Activated CD8-positive, alpha-beta T cell treated with anti-CD3 and anti-CD28 coated beads, Interleukin-2, amount 10 ng/mL, durations not matched to agents 7 days and 5 days (primary cell): ENCODE measurements around the gene HAUS8. TPM values are rescaled to one million over a fixed set of nuclear protein-coding genes. Genes with fewer than 3 reads are reported as not detected.

ENCODE experiments used
- ATAC-seq: fragments of 150-1000 bp; cut with Tn5 transposase; one replicate; pipeline ENCODE4 v1.10.0; 2021; ENCODE audit warnings: moderate library complexity
- CTCF ChIA-PET: fragments of 350-600 bp; sonication (Branson Sonifier 250); formaldehyde crosslinking; loops from one replicate; lab custom pipeline; 2021; ENCODE audit warnings: antibody characterized with exemption; lab: Charles Lee
- POLR2A ChIA-PET: fragments of 350-600 bp; sonication (Branson Sonifier 250); formaldehyde crosslinking; loops from one replicate; lab custom pipeline; 2021; ENCODE audit warnings: antibody characterized with exemption; lab: Charles Lee
- DNase-seq: peaks from one replicate; pipeline ENCODE4 v3.0.0-alpha.2; 2020
- H3K27ac Mint-ChIP-seq: one replicate; pipeline ENCODE4 v1.8.0; 2021; ENCODE audit warnings: mild to moderate bottlenecking, mixed read lengths
- H3K27me3 Mint-ChIP-seq: one replicate; pipeline ENCODE4 v1.8.0; 2021; ENCODE audit warnings: low read depth, mixed read lengths
- H3K36me3 Mint-ChIP-seq: one replicate; pipeline ENCODE4 v1.8.0; 2021; ENCODE audit warnings: low read depth, mixed read lengths
- H3K4me1 Mint-ChIP-seq: one replicate; pipeline ENCODE4 v1.8.0; 2021; ENCODE audit warnings: low read depth, mixed read lengths
- H3K4me3 Mint-ChIP-seq: one replicate; pipeline ENCODE4 v1.8.0; 2021; ENCODE audit warnings: mild to moderate bottlenecking, mixed read lengths
- H3K9me3 Mint-ChIP-seq: one replicate; pipeline ENCODE4 v1.8.0; 2022; ENCODE audit warnings: mixed read lengths; ENCODE audit not compliant: insufficient read depth
- total RNA-seq, 2 experiments: library from RNA; stranded (reverse); gene quantifications; one replicate each; pipeline ENCODE4 v1.2.3, GENCODE V29; 2021

HAUS8 gene
- total RNA-seq, 2 experiments from 2014 or later: 66.0 to 66.7 TPM

DNA sequence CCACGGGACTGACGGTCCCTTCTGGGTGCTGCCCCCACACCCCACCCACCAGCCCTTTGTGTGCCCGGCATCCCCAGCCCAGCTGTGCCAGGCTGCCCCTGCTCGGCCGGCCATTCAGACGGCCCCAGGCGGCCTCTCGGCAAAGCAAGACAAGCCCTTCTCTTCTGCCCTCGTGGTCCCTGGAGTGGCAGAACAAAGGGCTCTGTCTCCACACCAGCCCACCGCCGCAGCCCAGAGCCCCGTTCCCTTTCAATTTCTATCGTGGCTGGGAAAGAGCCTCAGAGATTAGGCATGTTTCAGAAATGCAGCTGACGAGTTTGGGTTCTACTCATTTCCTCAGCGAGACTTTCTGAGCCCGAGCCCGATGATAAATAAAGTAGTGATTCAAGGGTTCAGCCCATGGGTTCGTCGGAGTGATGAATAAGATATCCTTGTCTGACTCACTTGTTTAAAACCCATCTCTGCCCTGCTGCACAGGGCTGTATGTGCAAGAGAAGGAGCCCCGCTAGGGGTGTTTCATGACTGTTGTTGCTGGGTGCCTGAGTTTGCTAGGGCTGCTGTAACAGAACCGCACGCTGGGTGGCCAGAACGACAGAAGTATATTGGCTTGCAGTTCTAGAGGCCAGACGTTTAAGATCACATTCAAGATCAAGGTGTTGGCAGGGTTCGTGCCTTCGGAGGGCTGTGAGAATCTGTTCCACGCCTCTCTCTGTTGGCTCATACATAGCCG, 4.6 kb upstream of the HAUS8 start:
- ATAC-seq: peak; percentile 7
- H3K4me1 Mint-ChIP-seq: peaks cover 59% of the 10 kb centered on the region

DNA sequence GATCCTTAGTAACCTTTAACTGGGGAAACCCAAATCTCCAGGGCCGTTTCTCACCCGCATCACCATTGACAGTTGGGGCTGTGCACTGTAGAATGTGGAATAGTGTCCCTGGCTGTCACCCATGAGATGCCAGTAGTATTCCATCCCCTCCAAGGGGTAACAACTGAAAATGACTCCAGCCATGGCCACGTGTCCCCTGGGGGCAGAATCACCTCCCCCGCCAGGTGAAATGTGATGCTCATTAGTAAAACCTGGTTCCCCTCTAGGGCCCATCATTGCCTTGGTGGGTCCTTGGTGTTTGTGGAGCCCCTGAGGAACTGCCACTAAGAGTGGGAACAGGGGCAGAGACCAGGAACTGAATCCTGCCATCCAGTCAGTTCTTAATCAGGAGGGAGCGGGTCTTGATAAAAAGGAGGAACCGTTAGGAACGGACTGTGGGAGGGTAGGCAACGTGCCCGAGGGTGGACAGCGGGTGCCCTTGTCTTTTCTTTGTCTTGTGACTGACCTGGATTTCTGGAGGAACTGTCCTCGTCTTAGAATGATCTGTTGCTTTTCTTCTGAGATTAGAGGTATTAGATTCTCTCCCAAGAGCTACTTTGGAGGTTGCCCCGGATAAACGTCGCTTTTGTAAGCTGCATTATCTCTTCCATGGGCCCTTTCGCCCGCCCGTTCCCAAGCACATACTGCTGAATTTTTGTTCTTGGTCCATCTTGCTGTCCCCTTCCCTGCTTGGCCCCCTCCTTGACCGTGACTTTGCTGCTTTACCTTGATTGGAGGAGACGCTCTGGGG, 3.9 kb upstream of the HAUS8 start:
- DNase-seq (no peak), ATAC-seq (no peak)
- ChIA-PET POLR2A (interaction anchor here (1.9 kb wide), 1 partner anchor 46 kb away, joined by 7 read pairs; no protein-coding TSS in a partner anchor), CTCF (interaction anchor here (0.8 to 1.9 kb wide), 4 partner anchors 43 to 156 kb away, joined by 3 to 5 read pairs (median 4); no protein-coding TSS in a partner anchor)
- H3K27ac Mint-ChIP-seq: peak overlapping the region; percentile 74
- H3K4me3 Mint-ChIP-seq: peak overlapping the region; percentile 66
- H3K9me3 Mint-ChIP-seq: no peaks in the 10 kb centered on the region
- H3K36me3 Mint-ChIP-seq: peaks cover 57% of the 10 kb centered on the region
- H3K4me1 Mint-ChIP-seq: peaks cover 64% of the 10 kb centered on the region
- no peaks in the 10 kb centered on the region for H3K27me3 Mint-ChIP-seq

More for the DNA sequence above, 4.6 kb upstream of the HAUS8 start:
- ChIA-PET POLR2A (interaction anchor here (1.0 to 1.9 kb wide), 2 partner anchors 45 kb away, joined by 4 to 7 read pairs; no protein-coding TSS in a partner anchor), CTCF (interaction anchor here (0.8 to 1.7 kb wide), 5 partner anchors 11 to 104 kb away, joined by 3 to 5 read pairs (median 4); no protein-coding TSS in a partner anchor)
- Mint-ChIP-seq H3K27ac (peak overlapping the region; percentile 74), H3K27me3 (no peaks in the 10 kb centered on the region), H3K36me3 (peaks cover 49% of the 10 kb centered on the region), H3K9me3 (no peaks in the 10 kb centered on the region), H3K4me3 (peak overlapping the region; percentile 66)
- peak; percentile 68 for DNase-seq

DNA sequence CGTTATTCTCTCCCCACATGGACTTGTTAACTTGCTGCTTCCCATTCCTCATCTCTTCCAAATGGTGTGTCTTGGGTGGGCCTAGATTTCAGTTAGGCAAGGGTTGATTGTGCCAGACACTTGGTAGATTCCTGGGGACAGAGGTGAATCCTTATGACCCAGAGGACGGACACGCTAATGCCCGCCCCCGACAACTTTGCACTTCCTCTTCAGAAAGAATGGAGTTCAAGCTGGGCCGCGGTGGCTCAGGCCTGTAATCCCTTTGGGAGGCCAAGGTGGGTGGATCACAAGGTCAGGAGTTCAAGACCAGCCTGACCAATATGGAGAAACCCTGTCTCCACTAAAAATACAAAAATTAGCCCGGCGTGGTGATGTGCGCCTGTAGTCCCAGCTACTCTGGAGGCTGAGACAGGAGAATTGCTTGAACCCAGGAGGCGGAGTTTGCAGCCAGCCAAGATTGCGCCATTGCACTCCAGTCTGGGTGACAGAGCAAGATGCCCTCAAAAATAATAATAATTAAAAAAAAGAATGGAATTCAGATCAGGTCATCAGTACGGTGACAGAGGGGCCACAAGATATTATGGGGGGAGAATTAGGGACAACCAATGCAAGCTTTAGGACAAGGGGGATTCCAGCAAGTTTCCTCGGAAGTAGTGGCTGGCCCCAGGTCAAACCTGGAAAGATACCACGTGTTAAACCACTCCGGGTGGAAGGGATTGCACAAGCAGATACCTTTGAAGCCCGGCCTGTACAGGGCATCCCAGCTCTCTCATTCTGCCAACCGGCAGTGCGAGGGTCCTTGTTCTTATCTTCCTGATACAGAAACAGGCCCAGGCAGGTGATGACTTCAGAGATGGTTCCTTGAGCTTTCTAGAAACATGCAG, 3.0 kb upstream of the HAUS8 start:
- CTCF ChIA-PET: interaction anchor here (1.7 to 1.9 kb wide), 2 partner anchors 106 to 157 kb away, joined by 4 to 5 read pairs; no protein-coding TSS in a partner anchor
- no peaks in the 10 kb centered on the region for H3K27me3 Mint-ChIP-seq
- peak overlapping the region; percentile 100 for H3K4me3 Mint-ChIP-seq

DNA sequence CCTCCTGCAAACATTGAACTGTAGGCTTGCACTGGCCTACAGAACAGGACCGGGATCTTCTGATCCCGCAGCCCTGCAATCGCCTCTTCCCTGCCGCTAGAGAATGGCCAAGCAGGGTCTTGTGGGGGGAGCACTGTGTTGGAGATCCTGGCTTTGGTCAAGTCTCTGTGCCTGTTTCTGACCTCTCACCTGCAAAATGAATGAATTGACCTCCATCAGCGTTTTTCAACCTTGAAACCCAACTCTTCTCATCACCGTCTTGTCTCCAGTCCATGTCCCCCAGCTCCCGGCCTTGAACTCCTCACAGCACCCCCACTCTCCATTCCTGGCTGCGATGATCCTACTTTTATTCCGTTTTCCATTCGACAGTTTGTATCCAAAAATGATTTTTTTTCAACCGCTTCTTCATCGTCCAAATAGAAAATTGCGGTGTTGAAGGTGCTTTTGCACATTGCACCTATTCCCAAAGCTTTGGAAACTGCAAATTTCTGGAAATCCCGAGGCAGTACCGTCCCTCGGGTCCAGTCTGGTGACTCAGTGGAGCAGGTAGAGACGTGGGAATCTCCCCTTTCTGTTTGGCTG, 2.3 kb upstream of the HAUS8 start:
- ATAC-seq (no peak), DNase-seq (no peak)
- ChIA-PET CTCF (interaction anchor here (1.4 to 2.0 kb wide), 3 partner anchors 112 to 204 kb away, joined by 3 to 6 read pairs (median 4); partner anchors contain the start of gene ANKLE1), POLR2A (interaction anchor here (1.5 to 2.4 kb wide), 2 partner anchors 48 to 158 kb away, joined by 9 to 33 read pairs; no protein-coding TSS in a partner anchor)
- peaks cover 72% of the 10 kb centered on the region for H3K4me1 Mint-ChIP-seq
- peak overlapping the region; percentile 100 for H3K4me3 Mint-ChIP-seq
- H3K27me3 Mint-ChIP-seq: no peaks in the 10 kb centered on the region
- no peaks in the 10 kb centered on the region for H3K9me3 Mint-ChIP-seq
- H3K27ac Mint-ChIP-seq: peak overlapping the region; percentile 78
- H3K36me3 Mint-ChIP-seq: peaks cover 63% of the 10 kb centered on the region

More for the DNA sequence above, 3.0 kb upstream of the HAUS8 start:
- H3K36me3 Mint-ChIP-seq: peaks cover 62% of the 10 kb centered on the region
- no peak for DNase-seq
- peak overlapping the region; percentile 72 for H3K27ac Mint-ChIP-seq
- peaks cover 71% of the 10 kb centered on the region for H3K4me1 Mint-ChIP-seq
- POLR2A ChIA-PET: interaction anchor here (1.9 kb wide), 1 partner anchor 47 kb away, joined by 7 read pairs; no protein-coding TSS in a partner anchor
- no peak for ATAC-seq
- no peaks in the 10 kb centered on the region for H3K9me3 Mint-ChIP-seq

DNA sequence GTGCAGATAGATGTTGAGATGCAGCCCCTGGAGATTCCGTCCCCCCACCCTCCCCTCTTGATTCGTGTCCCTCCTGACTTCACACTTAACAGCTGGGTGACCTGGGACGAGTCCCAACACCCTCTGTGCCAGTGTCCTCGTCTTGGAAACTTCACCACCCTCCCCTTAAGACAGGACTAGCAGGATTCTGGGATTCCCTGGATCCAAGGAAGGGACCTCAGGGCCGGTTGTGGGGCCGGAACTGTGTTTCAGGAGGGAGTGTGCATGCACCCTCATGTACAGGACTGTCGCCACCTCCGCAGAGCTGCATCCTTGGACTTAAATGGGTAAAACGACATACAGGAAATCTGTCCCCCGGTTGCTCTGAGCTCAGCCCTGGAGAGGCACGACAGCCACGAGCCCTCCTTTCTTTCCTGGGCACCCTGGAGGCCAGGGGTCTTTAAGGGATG, 1.3 kb upstream of the HAUS8 start:
- ChIA-PET CTCF (interaction anchor here (0.6 to 2.0 kb wide), 8 partner anchors 8 to 205 kb away, joined by 3 to 6 read pairs (median 4); partner anchors contain the start of gene ANKLE1), POLR2A (interaction anchor here (0.6 to 2.6 kb wide), 13 partner anchors 11 to 492 kb away, joined by 3 to 33 read pairs (median 3); partner anchors contain the start of genes DDA1 and USE1)
- Mint-ChIP-seq H3K9me3 (no peaks in the 10 kb centered on the region), H3K4me1 (peaks cover 64% of the 10 kb centered on the region), H3K36me3 (peaks cover 61% of the 10 kb centered on the region), H3K4me3 (peak overlapping the region; percentile 100), H3K27me3 (no peaks in the 10 kb centered on the region), H3K27ac (peak overlapping the region; percentile 96)
- peak; percentile 10 for ATAC-seq
- peak; percentile 61 for DNase-seq

DNA sequence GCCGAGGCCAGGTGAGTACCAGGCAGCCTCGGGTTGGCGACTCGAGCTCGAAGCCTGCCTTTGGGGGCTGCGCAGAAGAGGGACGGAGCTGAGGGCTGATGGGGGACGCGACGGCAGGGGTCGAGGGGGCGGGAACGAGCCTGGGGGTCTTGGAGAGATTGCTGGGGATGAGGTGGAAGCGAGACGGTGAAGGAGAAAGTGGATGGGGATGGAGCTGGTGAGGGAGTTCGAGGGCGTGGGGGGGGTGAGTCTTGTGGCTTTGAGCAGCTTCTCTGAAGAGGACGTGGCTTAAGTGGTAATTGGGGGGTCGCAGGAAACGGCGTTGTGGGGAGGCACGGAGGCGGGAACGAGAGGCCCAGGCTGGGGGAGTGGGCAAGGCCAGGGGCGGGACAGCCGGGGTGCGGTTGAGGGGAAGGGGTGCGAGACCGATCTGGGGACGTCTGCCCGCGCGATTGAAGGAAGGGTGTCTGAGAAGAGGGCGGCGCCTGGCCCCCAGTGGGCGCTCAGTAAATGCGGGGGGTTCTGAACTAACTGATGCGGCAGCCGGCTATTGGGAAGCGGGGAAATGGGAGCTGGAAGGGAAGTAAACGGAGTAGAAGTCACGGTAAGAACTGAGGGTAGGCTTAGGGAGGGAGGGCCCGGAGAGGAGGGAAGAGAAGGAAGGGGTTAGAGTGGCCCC, 751 bp upstream of the HAUS8 start:
- peak; percentile 80 for DNase-seq
- Mint-ChIP-seq H3K9me3 (no peaks in the 10 kb centered on the region), H3K36me3 (peaks cover 63% of the 10 kb centered on the region), H3K27ac (peak overlapping the region; percentile 96), H3K4me3 (peak overlapping the region; percentile 100), H3K27me3 (no peaks in the 10 kb centered on the region), H3K4me1 (peaks cover 64% of the 10 kb centered on the region)
- ChIA-PET CTCF (interaction anchor here (1.0 to 2.0 kb wide), 7 partner anchors 9 to 206 kb away, joined by 3 to 6 read pairs (median 4); partner anchors contain the start of gene ANKLE1), POLR2A (interaction anchor here (0.6 to 2.6 kb wide), 15 partner anchors 9 to 491 kb away, joined by 3 to 33 read pairs (median 3); partner anchors contain the start of genes DDA1 and USE1)
- ATAC-seq: peak; percentile 8

DNA sequence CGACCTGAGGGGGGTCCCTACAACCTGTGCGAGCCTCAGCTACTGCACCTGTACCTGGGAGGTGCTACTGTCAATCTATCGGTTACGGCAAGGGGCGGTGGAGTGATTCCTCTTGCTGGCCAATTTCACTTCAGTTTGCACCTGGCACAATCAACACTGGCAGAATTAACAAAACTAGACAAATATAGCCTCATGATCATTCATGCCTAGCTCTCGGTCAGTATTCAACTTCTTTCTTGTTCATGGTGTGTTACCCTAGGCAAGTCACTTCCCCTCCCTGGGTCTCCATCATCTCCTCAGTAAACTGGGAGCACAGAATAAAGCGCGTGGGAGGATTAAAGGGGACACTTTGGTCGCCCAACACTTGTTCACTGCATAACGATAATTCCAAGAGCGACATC, 618 bp downstream of the HAUS8 start:
- H3K9me3 Mint-ChIP-seq: no peaks in the 10 kb centered on the region
- peak overlapping the region; percentile 96 for H3K27ac Mint-ChIP-seq
- H3K27me3 Mint-ChIP-seq: no peaks in the 10 kb centered on the region
- H3K4me3 Mint-ChIP-seq: peak overlapping the region; percentile 100
- DNase-seq (no peak), ATAC-seq (no peak)
- H3K4me1 Mint-ChIP-seq: peaks cover 65% of the 10 kb centered on the region
- ChIA-PET POLR2A (interaction anchor here (0.6 to 2.6 kb wide), 5 partner anchors 10 to 349 kb away, joined by 3 to 20 read pairs (median 8); partner anchors contain the start of gene USE1), CTCF (interaction anchor here (0.7 to 1.1 kb wide), 2 partner anchors 9 to 58 kb away, joined by 3 read pairs; no protein-coding TSS in a partner anchor)
- H3K36me3 Mint-ChIP-seq: peaks cover 72% of the 10 kb centered on the region

DNA sequence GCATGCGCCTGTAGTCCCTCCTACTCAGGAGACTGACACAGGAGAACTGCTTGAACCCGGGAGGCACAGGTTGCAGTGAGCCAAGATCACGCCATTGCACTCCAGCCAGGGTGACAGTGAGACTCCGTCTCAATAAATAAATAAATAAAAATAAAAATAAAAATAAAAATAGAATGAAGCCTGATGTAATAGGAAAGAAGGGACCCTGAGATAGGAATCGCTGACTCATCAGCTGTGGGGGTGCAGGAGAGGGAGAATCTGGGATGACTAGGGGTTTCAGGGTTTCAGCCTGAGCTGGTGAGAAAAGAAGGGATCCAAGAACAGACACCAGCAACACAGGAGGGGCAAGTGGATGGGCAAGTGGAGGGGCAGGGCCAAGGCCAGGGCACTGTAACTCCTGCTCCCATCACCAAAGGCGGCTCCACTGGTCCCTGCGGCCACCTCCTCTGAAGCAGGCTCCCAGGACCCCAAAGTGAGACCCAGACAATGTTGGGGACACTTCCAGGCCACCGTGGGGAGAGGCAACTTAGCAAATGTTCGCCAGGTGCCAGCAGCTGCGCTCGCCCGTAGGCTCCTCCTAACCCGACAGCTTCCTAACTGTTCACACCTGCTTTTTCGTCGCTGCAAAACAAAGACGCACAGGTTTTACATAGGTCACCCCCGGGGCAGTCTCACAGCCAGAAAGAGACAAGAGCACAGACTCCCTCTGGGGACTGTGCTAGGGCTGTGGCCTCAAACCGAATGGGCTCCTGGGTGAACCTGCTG, 1.2 kb downstream of the HAUS8 start:
- CTCF ChIA-PET: interaction anchor here (0.7 to 1.1 kb wide), 3 partner anchors 8 to 186 kb away, joined by 3 read pairs; no protein-coding TSS in a partner anchor
- POLR2A ChIA-PET: interaction anchor here (0.6 to 2.6 kb wide), 5 partner anchors 9 to 350 kb away, joined by 3 to 20 read pairs (median 8); partner anchors contain the start of gene USE1
- H3K4me1 Mint-ChIP-seq: peaks cover 60% of the 10 kb centered on the region
- no peak for DNase-seq
- H3K27ac Mint-ChIP-seq: peak overlapping the region; percentile 96
- H3K36me3 Mint-ChIP-seq: peaks cover 74% of the 10 kb centered on the region
- no peak for ATAC-seq
- H3K9me3 Mint-ChIP-seq: no peaks in the 10 kb centered on the region
- no peaks in the 10 kb centered on the region for H3K27me3 Mint-ChIP-seq
- H3K4me3 Mint-ChIP-seq: peak overlapping the region; percentile 100

DNA sequence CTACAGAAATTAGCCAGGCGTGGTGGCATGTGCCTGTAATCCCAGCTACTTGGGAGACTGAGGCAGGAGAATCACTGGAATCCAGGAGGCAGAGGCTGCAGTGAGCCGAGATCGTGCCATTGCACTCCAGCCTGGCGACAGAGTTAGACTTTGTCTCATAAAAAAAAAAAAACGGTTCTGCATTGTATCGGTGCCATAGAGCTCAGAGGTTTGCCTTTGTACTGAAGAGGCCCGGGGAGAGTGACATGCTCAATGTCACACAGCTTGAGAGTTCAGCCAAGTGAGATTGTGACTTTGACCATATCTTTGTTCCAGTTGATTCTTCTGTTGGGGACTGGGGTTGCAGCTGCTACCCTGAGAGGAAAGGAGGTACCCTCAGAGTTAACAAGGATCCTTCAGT, 4.3 kb downstream of the HAUS8 start:
- H3K27ac Mint-ChIP-seq: no peak overlapping the region
- no peak overlapping the region for H3K4me3 Mint-ChIP-seq
- H3K36me3 Mint-ChIP-seq: peaks cover 71% of the 10 kb centered on the region
- CTCF ChIA-PET: interaction anchor here (1.2 to 1.7 kb wide), 2 partner anchors 55 to 212 kb away, joined by 3 to 4 read pairs; no protein-coding TSS in a partner anchor
- ATAC-seq: no peak
- no peaks in the 10 kb centered on the region for H3K27me3 Mint-ChIP-seq
- peaks cover 62% of the 10 kb centered on the region for H3K4me1 Mint-ChIP-seq
- POLR2A ChIA-PET: no interaction called here
- DNase-seq: no peak
- H3K9me3 Mint-ChIP-seq: no peaks in the 10 kb centered on the region
